H1 (cell line): ENCODE measurements around the gene EPHB1. TPM values are rescaled to one million over a fixed set of nuclear protein-coding genes. Genes with fewer than 3 reads are reported as not detected.

ENCODE experiments used
- CHD2 ChIP-seq: IDR thresholded peaks from 2 replicates; pipeline ENCODE4 v1.6.1; 2012; ENCODE audit warnings: low read length, improper control_type of control experiment
- RXRA ChIP-seq: IDR thresholded peaks from 2 replicates; pipeline ENCODE4 v1.6.1; 2011; ENCODE audit warnings: low read depth, mild to moderate bottlenecking, low read length, moderate library complexity; ENCODE audit not compliant: insufficient read depth
- polyA plus RNA-seq, 7 experiments: library from polyadenylated mRNA; depleted of rRNA in 3 of 7; stranded (reverse) in 5 of 7; unstranded in 2 of 7; fragments of >200 nt in 5 of 7; fragments of 200-250 nt in 2 of 7; gene quantifications; 1 replicate in 5 of 7; 2 replicates in 1 of 7; 4 replicates in 1 of 7; pipeline versions ENCODE4 v1.2.1 to v1.2.3, GENCODE V29; 2011 to 2013; ENCODE audit warnings: missing spikeins in 2 of 7, mixed read lengths in 2 of 7
- total RNA-seq: library from RNA; stranded (reverse); fragmentation: NEBNext Ultra II Directional; extraction: Animal tissue kit (Norgen Biotek cat#: 25700); gene quantifications from 2 replicates; pipeline ENCODE4 v1.2.1, GENCODE V29; 2021

EPHB1 gene
- total and polyA plus RNA-seq, 2 of the 8 experiments (the other 6 are each of a cell fraction or from before 2014, with no cell fraction given), result 3.5 to 5.9 TPM

DNA sequence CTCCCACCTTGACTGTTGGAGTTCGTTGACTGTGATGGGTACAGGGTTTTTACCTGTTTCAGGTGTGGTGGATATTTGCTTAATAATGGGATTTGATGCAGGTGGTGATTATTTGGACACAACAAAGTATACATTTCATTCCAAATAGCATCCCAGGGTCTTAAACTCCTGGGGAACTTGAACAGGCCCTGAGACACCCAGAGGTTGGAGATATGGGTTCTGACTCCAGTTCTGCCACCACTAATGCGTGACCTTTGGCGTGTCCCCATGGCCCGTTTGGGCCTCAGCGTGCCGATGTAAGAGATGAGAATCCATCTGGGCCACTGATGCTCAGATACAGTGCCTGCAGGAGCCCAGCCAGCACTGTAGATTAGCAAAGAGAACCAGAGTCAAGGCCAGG lies 264.5 kb downstream of the EPHB1 start (continued):
- TF ChIP-seq RXRA, result no peak
- TF ChIP-seq CHD2, result no peak
